Stimulated activated CD8-positive, alpha-beta memory T cell treated with anti-CD3 and anti-CD28 coated beads, Interleukin-15, amount 100 ng/mL, for 4 hours (primary cell): ENCODE data around the gene ACTL10.
"Not testable (repeated sequence)": the region's sequence is repeated elsewhere in the genome, so short reads cannot be mapped to it uniquely, and the experiment has no call there.

ENCODE experiments used
- DNase-seq, 2 donors: peaks; one replicate each; pipeline ENCODE4 v3.0.0-alpha.2; 2020; ENCODE audit warnings: low read depth in 2 of 2

Gene ACTL10

DNA sequence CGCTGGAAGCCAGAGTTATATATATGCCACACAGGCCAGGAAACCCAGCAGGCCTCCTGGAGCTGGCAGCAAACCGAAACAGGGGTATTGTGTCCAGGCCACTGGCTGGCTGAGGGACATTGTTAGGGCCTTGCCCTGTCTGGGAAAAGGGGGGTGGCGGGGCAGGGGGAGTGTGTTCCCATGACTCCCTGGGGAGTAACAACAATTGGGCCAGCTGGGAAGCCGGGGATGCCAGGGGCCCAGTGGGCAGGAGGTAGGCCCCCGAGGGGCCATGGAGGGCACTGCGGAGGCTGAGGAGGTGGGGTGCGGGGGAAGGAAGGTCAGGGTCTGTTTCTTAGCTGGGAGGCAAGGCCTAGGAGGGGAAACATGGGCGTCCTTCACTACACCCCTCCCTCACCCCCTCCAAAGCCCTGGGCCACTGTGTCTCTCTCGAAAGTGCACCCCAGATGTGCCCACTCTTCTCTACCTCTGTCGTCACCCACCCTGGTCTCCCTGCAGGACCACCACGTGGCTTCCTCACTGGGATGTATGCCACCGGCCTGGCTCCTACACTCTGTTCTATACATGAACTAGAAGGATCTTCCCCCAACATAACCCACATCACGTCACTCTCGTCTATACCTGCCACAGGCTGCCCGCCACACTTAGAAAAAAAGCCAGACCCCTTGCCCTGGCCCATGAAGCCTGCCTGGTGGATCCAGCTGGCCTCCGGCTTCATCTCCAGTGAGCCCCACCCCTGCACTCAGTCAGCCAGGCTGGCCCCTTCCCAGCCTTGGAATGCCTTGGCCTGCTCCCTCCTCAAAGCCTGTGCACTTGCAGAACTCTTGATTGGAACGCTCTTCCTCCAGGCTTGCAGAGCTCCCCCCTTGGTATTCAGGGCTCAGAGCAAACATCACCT is 27.2 kb downstream of the ACTL10 start:
- DNase-seq: no peak

DNA sequence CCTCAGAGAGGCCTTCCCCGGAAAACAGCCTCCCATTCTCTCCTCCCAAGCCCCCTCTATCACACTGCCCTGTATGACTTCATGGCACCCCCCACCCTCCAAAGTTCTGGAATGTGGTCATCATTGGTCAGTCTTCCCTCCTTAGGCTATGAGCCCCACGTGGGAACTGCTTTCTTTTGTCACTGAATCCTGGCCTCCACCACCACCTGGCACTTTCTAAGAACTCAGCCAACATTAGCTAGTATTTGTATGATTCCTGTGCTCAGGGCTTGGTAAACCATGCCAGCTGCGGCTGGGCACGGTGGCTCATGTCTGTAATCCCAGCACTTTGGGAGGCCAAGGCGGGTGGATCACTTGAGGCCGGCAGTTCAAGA is 27.9 kb downstream of the ACTL10 start:
- DNase-seq: no peak

DNA sequence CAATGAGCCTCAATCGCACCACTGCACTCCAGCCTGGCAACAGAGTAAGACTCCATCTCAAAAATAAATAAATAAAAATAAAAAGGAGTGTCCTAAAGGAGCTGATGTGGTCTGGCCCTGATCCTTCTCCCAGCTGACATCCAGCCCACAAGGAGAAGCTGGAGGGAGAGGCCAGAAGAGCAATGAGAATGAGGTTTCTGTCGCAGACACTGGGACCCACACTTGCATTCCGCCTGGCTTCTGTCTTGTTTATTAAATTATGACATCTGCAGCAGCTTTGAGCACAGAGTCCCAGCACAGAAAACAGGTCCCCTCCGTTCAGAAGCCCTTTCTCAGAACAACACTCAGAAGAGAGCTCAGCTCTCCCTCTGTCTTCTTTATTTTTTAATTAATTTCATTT is 29.7 kb downstream of the ACTL10 start:
- no peak for DNase-seq

DNA sequence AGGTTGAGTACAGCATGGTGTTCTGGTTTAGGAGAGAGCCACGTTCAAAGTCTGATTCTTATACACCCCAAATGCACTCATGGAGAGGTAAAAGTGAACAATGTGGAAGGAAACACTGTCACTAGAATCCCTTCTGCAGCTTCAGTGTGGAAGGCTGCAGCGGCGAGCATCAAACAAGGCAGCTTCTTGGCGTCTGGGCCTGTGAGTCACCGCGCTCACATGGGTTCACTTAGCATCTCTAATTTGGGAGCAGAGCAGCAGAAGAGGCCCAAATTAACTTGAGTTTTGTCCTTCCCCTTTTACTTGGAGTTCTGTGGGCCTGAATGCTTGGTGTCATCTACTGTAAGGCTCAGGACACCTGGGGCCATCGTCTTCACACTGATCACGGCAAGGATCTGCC is 30.4 kb downstream of the ACTL10 start:
- DNase-seq: no peak

DNA sequence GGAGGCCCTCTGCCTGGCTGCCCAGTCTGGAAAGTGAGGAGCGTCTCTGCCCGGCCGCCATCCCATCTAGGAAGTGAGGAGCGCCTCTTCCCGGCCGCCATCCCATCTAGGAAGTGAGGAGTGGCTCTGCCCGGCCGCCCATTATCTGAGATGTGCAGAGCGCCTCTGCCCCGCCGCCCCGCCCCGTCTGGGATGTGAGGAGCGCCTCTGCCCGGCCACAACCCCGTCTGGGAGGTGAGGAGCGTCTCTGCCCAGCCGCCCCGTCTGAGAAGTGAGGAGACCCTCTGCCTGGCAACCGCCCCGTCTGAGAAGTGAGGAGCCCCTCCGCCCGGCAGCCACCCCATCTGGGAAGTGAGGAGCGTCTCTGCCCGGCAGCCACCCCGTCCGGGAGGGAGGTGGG is 32.2 kb downstream of the ACTL10 start:
- DNase-seq: not testable (repeated sequence)

DNA sequence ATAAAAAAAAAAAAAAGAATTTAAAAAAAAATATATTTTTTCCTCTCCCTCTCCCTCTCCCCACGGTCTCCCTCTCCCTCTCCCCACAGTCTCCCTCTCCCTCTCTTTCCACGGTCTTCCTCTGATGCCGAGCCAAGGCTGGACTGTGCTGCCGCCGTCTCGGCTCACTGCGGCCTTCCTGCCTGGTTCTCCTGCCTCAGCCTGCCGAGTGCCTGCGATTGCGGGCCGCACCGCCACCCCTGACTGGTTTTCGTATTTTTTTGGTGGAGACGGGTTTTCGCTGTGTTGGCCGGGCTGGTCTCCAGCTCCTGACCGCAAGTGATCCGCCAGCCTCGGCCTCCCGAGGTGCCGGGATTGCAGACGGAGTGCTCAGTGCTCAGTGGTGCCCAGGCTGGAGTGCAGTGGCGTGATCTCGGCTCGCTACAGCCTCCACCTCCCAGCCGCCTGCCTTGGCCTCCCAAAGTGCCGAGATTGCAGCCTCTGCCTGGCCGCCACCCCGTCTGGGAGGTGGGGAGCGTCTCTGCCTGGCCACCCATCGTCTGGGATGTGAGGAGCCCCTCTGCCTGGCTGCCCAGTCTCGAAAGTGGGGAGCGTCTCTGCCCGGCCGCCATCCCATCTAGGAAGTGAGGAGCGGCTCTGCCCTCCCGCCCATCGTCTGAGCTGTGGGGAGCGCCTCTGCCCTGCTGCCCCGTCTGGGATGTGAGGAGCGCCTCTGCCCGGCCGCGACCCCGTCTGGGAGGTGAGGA is 34.1 kb downstream of the ACTL10 start:
- DNase-seq: not testable (repeated sequence)

DNA sequence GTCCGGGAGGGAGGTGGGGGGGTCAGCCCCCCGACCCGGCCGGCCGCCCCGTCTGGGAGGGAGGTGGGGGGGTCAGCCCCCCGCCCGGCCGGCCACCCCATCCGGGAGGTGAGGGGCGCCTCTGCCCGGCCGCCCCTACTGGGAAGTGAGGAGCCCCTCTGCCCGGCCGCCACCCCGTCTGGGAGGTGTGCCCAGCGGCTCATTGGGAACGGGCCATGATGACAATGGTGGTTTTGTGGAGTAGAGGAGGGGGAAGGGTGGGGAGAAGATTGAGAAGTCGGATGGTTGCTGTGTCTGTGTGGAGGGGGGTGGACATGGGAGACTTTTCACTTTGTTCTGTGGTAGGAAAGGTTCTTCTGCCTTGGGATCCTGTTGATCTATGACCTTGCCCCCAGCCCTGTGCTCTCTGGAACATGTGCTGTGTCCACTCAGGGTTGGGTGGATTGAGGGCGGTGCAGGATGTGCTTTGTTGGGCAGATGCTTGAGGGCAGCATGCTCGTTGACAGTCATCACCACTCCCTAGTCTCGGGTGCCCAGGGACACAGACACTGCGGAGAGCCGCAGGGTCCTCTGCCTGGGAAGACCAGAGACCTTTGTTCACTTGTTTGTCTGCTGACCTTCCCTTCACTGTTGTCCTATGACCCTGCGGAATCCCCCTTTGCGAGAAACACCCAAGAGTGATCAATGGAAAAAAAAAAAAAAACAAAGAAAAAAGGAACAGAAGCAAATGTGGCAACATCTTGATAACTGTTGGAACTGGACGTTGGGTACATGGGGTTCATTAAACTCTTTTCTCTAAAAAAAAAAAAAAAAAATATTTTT is 35.1 kb downstream of the ACTL10 start:
- no peak for DNase-seq

DNA sequence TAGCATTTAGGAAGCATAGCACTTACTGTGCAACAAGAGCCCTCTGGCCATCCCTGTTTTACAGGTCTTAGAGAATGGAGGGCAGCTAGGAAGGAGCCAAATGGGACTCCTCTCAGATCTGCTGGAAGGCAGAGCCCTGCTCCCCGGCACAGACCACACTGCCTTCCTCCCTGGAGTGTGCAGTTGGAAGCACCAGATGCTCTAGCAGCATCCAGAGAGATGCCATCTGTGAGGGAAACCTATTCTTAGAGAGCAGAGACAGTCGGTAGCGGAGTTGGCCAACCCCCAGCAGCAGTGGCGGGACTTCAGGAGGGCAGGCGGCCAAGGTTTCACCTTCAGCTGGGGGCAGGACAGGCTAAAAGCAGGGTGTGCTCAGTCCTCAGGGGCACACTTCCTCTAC is 36.1 kb downstream of the ACTL10 start:
- no peak for DNase-seq

DNA sequence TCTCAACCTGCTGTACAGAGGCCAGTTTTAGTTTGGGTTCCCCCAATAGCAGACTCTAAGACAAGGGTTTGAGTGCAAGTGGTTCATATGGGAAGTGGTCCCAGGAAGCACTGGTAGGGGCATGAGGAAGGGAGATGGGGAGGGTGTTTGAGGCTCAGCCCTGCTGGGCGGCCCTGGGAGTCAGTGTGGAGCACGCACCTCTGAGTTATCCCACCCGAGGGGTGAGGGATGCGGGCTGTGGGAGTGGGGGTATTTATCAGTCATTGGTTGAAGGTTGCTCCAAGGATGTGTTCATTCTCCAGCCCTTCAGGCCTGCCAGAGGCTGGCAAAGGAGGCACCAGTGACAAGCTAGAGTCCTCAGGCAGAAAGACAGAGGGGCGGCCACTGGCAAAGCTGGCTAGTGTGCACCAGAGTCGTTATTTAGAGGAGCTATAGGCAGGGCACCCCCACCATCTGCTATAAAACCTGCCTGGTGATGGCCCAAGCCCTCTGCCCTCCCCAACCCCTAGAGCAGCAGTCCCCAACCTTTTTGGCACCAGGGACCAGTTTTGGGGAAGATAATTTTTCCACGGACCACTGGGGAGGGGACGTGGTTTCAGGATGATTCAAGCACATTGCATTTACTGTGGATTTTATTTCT is 36.9 kb downstream of the ACTL10 start:
- DNase-seq: no peak

DNA sequence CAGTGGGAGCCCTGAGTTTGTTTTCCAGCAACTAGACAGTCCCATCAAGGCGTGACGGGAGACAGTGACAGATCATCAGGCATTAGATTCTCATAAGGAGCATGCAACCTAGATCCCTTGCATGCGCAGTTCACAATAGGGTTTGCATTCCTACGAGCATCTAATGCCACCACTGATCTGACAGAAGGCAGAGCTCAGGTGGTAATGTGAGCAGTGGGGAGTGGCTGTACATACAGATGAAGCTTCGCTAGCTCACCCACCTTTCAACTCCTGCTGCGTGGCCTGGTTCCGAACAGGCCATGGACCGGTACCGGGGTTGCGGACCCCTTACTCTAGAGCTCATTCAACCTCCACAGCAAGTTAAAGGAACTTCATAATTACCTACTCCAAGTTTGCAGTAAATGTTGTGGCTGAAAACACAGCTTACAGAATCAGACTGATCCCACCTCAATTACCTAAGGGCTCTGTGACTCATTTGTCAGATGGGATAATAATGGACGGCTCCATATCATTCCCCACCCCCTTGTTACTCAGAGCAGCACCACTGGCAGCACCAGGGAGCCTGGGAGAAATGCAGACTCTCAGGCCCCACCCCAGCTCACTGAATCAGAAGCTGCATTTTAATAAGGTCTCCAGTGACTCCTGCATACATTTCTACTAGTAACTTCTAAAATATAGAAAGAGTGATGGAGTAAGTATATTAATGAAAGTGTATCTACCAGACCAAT is 37.6 kb downstream of the ACTL10 start:
- DNase-seq: no peak

DNA sequence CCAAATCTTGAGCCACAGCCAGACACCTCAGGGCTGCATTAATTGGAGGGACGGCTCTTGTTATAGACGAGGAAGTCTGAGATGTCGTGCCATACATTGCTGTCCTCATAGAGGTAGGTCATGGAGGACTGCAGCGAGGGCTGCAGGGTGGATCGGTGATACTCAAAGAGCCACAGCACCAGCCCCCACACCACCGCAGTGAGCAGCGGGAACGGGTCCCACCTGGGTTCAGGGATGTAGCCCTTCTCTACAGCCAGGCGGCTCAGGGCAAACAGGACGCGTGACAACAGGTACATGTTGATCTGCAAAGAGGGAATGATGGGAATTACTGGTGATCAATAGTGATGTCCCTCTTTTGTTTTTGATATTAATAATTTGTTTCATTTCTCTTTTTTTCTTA is 40.9 kb downstream of the ACTL10 start:
- DNase-seq: no peak

DNA sequence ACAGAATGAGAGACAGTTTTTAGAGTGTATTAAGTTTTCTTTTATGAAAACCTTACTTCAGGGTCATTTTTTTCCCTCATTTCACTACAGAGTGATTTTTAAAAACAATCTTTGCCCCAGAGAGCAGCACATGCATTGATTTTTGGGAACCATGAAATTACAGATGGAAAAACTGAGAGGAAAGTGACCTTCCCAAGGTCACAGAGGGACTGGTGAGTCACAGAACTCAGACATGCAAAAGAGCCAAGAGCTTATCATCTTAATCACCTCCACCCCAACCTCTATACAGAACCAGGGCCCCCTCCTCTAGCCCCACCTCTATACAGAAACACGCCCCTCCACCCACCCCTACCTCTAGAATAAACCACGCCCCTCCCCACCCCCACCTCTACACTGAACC is 42.7 kb downstream of the ACTL10 start:
- no peak for DNase-seq

DNA sequence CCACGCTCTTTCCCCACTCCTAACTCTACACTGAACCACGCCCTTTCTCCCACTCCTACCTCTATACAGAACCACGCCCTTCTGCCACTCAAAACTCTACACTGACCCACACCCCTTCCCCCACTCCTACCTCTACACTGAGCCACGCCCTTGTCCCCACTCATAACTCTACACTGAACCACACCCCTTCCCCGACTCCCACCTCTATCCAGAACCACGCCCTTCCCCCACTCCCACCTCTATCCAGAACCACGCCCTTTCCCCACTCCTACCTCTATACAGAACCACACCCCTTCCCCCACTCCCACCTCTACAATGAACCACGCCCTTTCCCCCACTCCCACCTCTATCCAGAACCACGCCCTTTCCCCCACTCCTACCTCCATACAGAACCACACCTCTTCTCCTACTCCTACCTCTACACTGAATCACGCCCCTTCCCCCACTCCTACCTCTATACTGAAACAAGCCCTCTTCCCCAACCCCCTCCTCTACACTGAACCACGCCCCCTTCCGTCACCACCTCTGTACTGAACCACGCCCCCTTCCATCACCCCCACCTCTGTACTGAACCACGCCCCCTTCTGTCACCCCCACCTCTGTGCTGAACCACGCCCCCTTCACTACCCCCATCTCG is 43.3 kb downstream of the ACTL10 start:
- no peak for DNase-seq

DNA sequence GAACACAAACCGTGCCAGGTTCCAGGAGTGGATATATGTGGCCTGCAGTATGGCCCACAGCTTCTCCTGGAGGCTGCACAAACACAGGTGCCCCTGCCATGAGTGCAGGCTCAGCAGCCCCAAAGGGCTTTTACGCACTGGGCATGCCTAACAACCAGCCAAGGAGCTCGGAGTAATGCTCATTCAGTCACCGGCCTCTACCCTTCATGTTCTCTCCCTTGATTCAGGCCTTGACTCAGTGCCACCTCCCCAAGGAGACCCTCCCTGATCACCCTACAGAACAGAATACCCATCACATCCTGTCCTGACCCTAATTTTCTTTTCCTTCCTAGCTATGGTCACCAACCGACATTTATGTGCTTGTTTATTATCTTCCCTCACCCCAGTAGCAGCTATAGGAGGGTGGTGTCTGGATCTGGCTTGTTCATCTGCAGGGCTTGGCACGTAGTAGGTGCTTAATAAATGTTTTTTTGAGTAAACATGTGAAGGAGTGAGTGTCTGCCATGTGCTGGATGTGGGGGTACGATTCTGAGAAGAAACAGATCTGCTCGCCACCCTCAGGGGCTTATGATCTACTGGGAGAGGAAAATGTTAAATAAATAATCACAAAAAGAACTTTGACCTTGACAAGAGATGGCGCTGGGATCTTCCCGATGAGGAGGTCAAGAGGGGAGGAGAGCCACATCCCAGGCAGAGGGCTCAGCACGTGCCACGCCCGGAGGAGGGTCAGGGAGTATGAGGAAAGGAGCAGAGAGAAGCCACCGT is 44.1 kb downstream of the ACTL10 start:
- DNase-seq: no peak

DNA sequence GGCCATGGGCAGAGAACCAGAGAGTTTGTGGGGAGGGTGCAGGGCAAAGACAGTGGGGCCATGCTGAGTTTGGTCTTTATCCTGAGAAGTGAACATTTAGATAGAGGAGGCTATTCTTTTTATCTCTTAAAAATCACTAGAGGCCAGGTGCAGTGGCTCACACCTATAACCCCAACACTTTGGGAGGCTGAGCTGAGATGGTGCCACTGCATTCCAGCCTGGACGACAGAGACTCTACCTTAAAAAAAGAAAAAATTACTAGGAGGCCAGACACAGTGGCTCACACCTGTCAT is 44.6 kb downstream of the ACTL10 start:
- no peak for DNase-seq

DNA sequence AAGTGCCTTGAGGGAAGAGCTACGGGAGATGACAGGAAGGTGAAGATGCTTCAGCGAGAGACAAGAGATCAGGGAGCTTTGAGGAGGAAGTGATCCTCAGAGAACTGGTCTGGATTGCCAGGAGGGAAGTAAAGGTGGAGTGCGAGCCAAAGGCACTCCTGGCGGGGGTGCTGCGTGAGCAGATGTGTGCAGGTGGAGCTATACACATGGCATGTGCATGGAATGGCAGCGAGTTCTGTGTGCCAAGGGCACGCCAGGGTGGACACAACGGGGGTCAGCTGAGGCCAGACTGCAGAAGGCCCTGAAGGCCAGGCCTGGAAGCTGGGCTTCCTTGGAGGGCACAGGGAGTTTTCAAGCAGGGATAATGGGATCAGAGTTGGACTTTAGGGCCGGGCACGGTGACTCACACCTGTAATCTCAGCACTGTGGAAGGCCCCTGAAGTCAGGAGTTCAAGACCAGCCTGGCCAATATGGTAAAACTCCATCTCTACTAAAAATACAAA is 47.2 kb downstream of the ACTL10 start:
- no peak for DNase-seq

DNA sequence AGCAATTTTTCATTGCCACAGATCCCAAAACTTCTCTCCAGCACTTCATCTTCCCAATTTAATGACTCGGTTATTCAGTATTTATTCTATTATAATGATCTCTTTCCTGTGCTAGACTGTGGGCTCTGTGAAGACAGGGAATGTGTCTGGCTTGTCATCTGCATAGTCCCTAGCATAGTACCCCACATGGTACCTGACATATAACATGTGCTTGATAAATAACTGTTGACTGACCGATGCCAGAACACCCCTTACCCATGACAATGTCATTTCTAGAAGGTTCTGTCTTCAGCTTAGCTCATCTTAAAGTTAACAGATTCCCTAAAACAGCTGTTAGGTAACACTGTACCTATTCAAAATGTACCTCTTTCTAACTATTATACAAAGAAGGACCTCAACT is 49.8 kb downstream of the ACTL10 start:
- no peak for DNase-seq
